DMS153 (cell line): ENCODE data around the gene SYNDIG1.

ENCODE experiments used
- DNase-seq: peaks from one replicate; lab custom pipeline; 2025; lab: John Stamatoyannopoulos, UW

Gene SYNDIG1

DNA sequence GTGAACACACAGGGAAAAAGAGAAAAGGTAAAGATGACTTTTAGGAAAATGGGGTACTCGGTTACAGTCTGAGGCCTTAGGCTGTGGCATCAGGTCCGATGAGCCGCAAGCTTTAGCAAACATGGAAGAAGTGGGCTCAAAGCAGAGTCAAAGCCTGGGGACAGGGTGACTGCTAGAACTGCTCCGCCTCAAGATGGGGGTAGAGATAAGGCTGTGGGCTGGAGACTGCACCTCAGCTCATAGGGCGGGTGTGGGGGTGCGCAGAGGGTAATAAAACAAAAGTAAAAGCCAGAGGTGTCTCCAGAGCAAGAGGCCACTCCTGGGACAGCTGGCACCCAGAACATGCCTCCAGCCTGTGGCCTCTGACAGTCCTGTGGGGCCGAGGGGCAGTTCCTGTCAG lies 21.3 kb upstream of the SYNDIG1 start:
- DNase-seq, result no peak

DNA sequence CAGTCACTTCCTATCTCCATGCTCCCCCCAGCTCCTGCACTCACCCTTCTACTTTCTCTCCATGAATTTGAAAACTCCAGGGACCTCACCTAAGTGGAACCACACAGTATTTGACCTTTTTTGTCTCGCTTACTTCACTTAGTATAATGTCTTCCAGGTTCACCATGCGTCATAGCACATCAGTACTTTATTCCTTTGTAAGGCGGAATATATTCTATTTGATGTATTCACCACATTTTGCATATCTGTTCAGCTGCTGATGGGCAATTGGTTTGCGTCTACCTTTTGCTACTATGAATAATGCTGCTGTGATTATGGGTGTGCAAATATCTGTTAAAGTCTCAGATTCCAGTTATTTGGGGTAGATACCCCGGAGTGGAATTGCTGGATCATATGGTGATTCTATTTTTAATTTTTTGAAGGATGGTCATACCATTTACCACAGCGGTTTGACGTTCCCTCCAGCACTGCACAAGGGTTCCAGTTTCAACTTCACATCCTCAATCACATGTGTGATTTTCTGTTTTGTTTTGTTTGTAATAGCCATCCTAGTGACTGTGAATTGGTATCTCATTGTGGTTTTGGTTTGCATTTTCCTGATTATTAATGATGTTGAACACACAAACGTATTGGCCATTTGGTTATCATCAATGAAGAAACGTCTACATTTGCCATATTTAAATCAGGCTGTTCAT lies 20.3 kb upstream of the SYNDIG1 start:
- DNase-seq, result no peak

DNA sequence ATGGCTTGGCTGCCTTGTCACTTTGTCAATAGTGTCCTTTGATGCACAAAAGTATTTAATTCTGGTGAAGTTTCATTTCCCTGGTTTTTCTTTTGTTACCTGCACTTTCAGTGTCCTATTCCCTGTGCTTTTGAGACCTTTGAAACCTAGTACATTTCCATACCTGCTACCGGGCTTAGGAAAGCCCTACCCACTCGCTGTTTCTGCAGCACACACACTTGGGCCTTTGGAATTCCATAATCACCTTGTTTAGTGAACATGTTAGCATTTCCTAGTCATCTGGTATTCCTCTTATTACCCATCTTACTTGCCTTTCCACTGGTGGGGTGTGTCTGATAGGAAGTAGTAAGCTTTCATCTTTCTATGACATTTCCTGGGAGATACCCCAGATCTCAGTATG lies 19.3 kb upstream of the SYNDIG1 start:
- DNase-seq, result no peak

DNA sequence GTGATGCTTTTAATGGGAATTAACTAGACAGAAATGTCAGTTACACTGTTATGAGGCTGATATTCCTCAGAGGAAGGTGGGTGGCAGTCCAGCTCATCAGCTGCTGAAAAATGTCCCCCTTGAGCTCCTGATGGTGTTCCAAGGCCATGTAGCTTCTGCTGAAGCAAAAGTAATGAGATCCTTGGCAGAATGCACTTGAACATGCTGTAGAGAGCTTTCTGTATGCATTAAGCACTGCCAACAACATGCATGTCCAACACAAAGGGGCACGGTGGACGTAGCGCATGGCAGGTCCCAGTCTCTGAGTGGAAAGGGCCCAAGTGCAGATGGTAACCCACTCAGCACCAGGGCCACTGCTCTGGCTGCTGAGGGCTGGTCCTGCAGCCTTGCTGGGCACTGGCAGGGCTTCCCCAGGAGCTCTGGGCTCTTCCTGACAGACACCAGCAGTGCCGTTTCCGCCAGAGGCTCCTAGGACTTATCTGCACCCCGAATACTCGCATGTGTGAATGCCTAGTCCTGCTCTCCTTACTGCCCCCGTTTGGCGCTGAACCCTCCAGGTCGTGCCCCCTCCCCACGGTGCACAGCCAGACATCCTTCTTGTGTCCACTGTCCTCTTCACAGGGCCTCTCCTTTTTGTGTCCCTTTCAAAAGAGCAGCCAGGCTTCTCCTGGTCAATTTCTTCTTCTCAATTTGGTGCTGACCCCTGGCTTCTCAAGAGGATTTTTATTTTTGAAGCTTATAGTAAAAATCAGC lies 18.6 kb upstream of the SYNDIG1 start:
- DNase-seq, result no peak

DNA sequence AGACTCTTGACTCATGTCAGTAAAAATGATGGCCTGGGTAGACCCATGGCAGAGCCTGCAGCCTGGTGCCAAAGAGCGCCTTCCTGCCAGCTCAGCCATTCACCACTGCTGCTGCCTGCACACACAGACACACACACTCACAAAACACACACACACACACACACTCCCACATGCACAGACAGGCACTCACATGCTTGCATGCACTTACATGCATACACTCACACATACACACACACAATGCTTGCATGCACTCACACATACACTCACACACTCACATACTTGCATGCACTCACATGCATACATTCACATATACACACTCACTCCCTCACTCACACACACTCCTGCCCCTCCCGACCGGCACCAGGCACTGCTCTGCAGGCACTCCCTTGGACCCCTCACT lies 18.0 kb upstream of the SYNDIG1 start:
- DNase-seq, result no peak

DNA sequence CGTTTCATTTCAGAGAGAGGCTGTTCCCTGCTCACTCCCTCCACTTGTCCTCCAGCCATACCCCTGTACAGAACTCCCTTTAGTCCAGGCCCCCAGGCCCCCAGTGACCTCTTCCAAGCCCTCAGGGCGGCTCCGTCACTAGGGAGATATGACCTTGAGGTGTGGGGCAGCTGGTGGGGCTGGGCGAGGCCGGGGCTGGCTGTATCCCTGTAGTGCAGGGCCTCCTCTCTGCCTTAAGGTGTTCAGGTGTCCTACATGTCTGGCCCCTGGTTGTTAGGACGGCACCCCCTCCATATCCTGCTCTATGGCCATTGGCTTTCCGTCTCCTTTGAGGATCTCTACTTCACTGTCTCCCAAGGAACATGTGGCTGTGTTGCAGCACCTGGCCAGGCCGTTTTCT lies 17.4 kb upstream of the SYNDIG1 start:
- no peak for DNase-seq

DNA sequence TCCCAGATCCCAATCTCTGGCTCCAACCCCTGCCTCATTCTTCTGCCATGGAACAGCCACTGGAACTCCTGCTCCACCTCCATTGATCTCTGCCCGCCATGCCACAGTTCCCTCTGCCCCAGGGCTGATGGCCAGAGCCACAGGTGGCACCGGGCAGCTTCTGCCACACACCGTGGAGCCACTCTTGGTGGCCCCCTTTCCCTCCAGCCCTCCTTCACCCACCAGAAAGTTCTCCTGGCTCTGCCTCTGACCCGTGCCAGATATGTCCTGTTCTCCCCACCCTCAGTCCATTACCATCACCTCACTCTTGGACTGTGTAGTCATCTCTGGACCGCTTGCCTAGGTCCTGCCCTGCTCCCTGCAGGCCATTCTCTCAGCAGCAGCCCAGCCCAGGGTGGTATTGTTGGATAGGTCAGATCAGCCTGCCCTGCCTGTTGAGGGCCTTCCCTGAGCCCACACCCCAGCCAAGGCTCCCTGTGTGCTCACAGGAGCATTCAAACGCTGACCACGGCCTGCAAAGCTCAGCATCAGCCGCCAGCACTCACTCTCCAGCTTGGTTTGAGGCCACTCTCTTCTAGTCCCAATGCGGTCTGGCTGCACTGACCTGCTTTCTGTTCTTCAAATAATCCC lies 16.8 kb upstream of the SYNDIG1 start:
- no peak for DNase-seq

DNA sequence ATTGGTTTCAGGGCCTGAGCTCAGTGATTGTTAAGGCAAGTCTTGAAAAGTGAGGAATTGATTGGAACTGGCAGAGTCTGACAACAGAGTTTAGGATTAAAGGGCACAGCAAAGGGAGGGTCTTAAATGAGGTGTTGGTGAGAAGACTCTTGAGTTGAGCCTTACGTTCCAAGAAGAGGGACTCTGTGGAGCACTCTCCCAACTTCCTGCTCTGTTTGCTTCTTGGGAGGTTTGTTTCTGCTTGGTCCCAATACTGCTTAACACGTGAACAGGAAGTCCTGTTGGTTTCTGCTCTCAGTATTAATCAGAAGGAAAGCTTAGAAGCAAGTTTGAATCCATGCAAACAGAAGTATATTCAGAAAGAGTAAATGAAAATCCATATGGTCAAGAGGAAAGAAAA lies 15.6 kb upstream of the SYNDIG1 start:
- no peak for DNase-seq

DNA sequence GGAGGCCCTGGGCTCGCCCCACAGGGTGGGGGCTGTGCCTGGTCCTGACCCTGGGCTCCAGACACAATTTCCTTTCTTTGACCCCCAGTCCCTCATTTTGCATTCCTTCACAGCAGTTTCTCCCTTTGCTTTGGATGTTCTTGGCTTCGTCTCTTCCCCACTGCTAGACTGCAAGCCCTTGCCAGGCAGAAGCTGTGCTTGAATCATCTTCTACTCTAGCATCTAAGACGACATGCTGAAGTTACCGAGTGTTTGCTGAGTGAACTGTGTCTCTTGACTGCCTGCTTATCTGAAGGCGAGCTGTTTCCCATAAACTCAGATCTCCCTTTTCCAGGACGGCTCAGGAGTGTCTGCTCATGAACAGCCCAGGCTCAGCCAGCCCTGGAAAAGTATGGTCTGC lies 14.3 kb upstream of the SYNDIG1 start:
- DNase-seq, result no peak

DNA sequence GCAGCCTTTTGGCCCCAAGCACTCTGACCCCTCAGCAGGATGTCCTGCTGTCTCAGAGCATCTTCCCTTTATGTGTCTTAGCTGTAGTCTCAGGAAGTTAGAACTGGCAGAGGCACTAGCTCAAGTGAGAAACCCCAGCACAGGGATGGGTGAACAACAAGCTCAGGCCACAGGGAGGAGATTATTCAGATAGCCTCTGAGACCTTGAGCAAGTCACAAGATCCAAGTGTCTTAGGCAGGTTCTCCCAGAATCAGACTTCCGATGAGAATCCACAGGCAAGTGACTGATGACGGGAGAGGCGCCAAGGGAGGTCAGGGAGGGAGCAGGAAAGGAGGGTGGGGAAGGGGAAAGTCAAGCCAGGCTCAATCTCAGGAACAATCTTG lies 13.0 kb upstream of the SYNDIG1 start:
- no peak for DNase-seq

DNA sequence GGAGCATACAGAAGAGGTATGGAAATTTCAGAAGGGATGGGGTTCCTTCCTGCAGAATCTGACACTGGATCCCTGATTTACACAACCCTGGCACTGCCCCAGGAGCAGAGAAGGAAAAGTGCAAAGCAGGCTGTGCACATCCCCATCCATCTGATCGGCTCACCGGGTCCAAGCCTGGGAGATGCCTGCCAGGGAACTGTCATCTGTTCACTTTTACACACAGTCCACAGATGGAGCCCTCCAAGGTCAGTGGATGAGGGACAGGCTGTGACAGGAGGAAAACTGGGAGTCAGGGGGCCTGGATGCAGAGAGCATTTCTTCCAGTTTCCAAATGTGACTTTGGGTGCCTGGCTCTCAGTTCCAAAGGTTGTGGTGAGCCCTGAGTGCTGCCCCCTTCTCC lies 11.0 kb upstream of the SYNDIG1 start:
- no peak for DNase-seq

DNA sequence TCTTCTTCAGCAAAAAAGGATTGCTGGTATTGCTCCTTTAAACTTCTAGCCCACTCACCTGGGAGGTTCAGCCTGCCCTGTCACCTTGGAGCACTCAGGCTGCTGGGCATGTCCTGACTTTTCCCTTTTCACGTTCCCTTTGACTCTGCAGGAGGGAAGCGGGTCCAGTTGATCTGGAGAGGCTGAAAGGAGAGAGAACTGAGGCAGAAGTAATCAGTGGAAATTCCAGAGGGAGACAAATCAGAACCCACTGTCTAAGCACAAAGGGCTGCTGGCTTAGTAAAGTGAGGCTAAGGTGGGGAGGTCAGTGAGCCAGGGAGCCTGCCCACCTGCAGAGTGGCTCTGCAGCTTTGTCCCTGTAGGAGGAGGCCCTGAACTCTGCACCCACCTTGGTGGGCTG lies 9.7 kb upstream of the SYNDIG1 start:
- no peak for DNase-seq

DNA sequence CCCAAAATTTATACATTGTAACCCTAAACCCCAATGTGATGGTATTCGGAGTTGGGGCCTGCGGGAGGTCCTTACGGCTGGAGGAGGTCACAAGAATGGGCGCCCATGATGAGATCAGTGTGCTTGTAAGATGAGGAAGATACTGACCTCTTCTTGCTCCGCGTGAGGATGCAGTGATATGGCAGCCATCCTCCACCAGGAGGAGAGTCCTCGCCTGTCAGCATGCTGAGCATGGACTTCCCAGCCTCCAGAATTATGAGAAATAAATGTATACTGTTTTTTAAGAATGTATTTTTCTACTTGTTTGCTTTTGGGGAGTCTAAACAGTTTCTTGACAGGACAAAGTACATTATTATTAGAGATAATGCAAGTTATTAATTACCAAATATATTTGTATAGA lies 8.7 kb upstream of the SYNDIG1 start:
- no peak for DNase-seq

DNA sequence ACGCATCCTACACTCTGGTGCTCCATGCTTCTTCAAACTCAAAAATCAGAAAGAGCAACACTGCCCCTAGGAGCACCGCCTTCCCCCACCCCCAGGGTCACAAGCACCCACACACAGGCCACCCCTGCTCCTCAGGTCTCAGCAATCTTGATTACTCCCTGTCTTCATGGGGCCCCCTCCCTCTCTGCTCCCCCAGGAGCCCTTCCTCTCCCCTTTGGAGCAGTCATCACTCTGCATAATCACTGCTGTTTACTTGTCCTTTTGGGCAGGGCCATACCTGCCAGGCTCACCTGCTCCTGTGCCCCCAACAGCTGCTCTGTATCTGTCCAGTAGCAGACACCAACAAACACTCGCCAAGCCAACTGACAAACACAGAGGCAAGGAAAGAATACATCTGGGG lies 7.6 kb upstream of the SYNDIG1 start:
- DNase-seq, result no peak

DNA sequence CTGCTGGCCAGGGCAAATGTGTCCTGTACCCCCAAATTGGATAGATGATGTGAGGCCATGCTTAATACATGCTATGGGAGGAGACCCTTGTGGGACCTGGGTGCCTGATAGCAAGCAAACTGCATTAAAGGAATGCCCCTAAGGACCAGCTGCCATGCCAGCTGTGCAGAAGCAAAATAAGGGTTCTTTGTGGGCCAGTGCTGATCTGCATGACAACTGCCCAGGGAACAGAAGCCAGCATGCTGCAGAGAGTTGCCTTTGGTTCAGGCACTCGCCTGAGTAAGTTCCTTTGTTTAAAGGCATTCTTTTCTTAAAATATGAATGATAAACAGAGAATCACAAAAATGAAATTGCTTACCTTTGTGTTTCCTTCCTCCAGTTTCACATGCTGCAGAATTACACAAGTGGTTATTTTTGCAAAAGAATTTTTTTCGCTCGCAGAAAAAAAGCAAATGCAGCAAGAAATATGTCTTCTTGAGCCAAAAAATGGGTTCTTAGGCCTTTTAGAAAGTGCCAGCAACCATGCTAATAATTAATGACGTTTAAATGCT lies 6.9 kb upstream of the SYNDIG1 start:
- no peak for DNase-seq

DNA sequence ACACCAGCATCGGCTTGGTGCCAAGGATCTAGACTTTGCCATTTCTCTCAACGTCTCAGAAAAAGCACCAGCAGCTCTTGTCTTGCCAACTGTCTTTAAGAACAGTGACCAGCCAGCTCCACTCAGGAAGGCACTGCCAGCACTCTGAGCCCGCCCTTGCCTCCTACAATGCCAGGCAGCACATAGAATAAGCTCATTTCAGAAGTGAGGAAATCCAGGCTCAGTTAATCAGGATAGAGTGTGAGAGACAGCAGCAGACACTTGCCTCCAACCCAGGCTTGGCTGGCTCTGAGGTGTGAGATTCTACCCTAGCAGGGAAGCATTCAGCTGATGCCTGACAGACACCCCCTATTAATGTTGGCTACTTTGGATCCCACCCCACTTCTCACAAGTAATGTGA lies 4.3 kb upstream of the SYNDIG1 start:
- no peak for DNase-seq

DNA sequence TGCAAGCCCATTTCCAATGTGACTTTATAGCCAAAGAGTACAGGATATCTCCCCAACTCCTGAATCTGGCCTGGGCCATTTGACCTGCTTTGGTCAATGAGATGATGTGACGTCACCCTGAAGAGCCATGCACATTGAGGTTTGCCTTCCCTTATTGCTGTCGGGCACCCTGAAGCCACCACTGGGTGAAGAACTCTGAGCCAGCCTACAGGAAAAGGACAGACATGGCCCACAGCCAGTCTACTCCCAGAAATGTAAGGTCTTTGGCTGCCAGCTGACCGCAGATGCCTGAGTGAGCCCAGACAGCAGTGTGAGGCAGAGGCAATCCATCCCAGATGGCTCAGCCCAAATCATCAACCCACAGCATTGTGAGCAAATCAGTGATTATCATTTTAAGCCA lies 3.7 kb upstream of the SYNDIG1 start:
- DNase-seq, result no peak

DNA sequence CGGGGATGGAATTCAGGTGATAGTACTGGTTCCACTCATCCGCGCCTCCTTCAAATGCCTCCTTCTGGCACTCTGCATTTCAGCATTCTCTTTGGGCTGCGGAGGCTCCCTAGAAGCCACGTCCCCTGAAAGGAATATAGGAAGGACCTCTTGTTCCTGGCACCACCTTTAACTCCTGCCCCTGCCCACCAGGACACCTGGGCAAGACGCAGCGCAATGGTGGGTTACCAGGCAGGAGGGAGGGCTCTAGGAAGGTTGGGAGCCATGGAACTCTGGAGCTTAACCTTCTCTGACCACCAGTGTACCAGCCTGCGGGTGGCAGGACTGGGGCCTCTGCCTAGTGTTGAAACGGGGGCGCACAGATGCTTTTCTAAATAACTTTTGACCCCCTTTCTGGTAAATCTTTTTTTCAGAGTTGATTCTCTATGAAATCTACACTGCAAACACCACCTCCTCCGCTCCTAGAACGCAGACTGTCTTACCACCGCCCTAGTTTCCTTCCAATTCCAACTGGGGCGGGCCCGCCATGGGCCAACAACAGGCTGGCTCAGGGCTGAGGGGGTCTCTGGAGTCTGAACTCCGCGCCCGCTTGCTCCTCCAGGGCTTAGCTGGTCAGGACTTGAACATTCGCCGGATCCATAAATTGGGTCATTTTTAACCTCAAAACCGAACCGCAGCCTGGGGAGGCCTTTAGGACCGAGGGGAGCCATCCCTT lies 871 bp upstream of the SYNDIG1 start:
- no peak for DNase-seq

DNA sequence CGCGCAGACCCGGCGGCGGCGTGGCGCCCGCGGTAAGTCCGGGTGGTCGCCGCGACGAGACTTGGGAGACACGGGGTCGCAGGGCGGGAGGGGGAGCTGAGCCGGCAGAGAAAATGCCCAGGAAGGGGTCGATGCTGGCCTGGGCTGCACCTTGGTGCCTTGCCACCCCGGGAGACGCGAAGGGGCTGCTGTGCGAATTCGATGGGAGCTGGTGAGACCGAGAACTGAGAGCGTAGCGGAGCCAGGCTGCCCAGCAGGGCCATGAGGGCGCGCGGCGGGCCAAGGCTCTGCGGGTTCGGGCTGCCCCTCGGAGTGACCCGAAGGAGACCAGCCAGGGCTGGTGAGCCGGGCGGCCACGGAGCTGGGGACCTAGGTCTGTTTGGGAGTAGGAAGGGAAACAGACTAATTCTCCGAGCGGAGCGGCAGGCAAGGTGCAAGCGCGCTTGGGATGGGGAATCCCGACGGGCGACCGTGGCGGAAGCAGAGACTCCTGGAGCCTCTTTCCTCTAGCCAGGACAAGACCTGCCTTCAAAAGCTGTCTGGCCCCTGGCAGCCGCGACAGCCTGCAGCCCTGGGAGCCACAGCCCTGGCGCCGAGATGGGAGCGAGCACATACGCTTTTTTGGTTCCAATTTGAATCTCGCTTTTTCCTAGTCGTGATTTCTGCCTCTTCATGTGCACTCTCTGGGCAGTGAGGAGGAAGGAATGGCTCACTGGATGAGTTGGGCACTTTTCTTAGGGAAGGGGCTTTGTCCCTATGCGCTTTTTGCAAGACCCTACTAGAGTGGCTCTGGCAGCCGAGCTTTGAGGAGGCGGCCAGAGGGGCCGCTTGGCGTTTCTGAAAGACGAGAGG lies 691 bp downstream of the SYNDIG1 start:
- DNase-seq, result no peak

DNA sequence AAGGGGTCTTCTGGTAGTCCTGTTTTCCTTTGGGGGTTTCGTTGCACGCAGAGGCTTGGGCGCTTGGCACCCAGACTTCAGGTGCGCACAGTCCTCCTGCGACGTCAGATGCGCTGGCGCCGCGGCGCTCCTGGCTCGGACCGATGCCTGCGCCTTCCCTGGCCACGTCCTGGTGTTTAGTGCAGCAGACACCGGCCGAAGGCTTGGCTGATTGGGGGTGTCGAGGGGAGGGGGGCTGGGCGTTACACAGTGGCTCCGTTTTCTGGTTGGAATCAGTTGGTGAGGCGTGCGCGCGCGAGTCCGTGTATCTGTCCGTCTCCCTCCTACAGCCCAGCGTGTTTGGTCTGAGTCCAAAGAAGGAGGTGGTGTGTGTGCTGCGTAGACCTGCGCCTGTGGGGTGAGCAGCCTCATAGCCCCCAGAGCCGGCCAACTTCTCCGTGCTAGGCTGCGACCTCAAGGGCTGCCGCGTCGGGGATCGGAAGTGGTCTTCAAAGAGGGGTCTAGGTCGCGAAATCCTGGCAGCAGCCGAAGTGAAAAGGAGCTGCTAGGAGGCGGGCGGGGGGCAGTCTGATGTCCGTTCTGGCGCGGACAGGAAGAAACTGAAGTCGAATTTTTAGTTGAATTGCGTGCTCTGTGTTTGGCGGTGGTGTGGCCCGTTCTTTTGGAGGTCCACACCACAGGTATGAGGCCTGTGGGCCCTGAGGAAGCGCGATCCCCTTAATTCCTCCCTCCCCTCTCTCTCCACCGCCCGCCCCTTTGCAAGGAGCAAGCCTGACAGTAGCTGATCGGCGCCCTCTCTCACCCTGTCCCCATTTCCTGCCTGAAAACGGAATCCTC lies 1.5 kb downstream of the SYNDIG1 start:
- DNase-seq, result no peak

DNA sequence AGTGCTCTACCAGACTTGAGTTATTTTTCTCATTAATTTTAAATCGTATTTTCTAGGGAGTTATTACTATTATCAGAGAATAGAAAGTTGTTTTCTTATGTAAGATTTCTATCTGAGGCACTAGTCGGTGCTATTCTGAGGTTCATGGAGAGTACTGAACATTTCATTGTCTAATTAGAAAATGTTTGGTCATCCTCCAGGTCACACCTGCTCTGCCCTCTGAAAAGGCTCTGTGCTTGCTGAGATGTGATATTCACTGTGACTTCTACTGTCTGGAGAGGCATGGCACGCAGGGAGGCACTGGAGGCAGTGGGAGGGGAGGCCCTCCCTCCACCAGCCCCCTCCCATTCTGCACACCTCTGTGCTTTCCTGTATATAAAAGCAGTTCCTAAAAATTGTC lies 3.0 kb downstream of the SYNDIG1 start:
- no peak for DNase-seq
